Testis (tissue), 2 donors: ENCODE measurements around the gene ITGB4.

Experiments used
- CTCF ChIP-seq, 3 experiments: fragments of 450-650 bp in 2 of 3; fragments of 200-600 bp in 1 of 3; sonication (generic) in 1 of 3; IDR thresholded peaks; one replicate each; pipeline ENCODE4 v1.5.1; 2016 to 2019; ENCODE audit warnings: antibody characterized with exemption in 3 of 3, mild to moderate bottlenecking in 2 of 3, moderate library complexity in 1 of 3
- POLR2A ChIP-seq: fragments of 450-650 bp; IDR thresholded peaks from one replicate; pipeline ENCODE4 v1.6.1; 2017; ENCODE audit warnings: antibody characterized with exemption, mild to moderate bottlenecking, moderate library complexity

- no peak for TF ChIP-seq CTCF (IDR thresholded peaks at IDR 0.05)
- no peak for TF ChIP-seq POLR2A
Measured at GRCh38 chr17:75737133-75737962, 16.1 kb downstream of the ITGB4 start.
